Gastrocnemius medialis (tissue), 4 donors: ENCODE measurements around the gene CXCL8. TPM values are rescaled to one million over a fixed set of nuclear protein-coding genes. Genes with fewer than 3 reads are reported as not detected.

ENCODE experiments used
- ATAC-seq, 2 donors: fragments of 150-250 bp; one replicate each; pipeline ENCODE4 v1.9.1; 2016
- DNase-seq, 2 donors: peaks; one replicate each; pipeline ENCODE4 v3.0.0-alpha.2; 2019
- H3K27ac ChIP-seq, 4 donors: fragments of 200-600 bp; sonication (generic); 1 replicate in 1 of 4; 2 replicates in 3 of 4; pipeline ENCODE4 v1.5.1; 2016 to 2018; ENCODE audit warnings: mild to moderate bottlenecking in 2 of 4, moderate library complexity in 1 of 4
- H3K27me3 ChIP-seq, 3 donors: fragments of 200-600 bp; sonication (generic) in 2 of 3; 1 replicate in 1 of 3; 2 replicates in 2 of 3; pipeline versions ENCODE4 v1.5.1 to v1.6.0; 2016 to 2019; ENCODE audit warnings: mild to moderate bottlenecking in 1 of 3, moderate library complexity in 1 of 3
- H3K36me3 ChIP-seq, 2 donors: fragments of 200-600 bp; sonication (generic) in 1 of 2; one replicate each; pipeline ENCODE4 v1.5.1; 2017 to 2018
- H3K4me1 ChIP-seq, 2 donors: fragments of 200-600 bp; sonication (generic) in 1 of 2; one replicate each; pipeline ENCODE4 v1.5.1; 2016 to 2017; ENCODE audit warnings: mild to moderate bottlenecking in 2 of 2
- H3K4me3 ChIP-seq, 4 donors: fragments of 200-600 bp; sonication (generic) in 3 of 4; 1 replicate in 1 of 4; 2 replicates in 3 of 4; pipeline ENCODE4 v1.5.1; 2016 to 2019; ENCODE audit warnings: mild to moderate bottlenecking in 2 of 4
- H3K9me3 ChIP-seq, 3 donors: fragments of 200-600 bp; sonication (generic) in 2 of 3; 1 replicate in 1 of 3; 2 replicates in 2 of 3; pipeline ENCODE4 v1.5.1; 2016 to 2019
- CTCF ChIP-seq, 5 experiments: fragments of 450-650 bp in 3 of 5; fragments of 200-600 bp in 2 of 5; sonication (generic) in 2 of 5; IDR thresholded peaks in 4 of 5; conservative IDR thresholded peaks in 1 of 5; 1 replicate in 4 of 5; 2 replicates in 1 of 5; pipeline ENCODE4 v1.5.1; 2016 to 2019; ENCODE audit warnings: antibody characterized with exemption in 5 of 5, mild to moderate bottlenecking in 3 of 5, moderate library complexity in 3 of 5
- POLR2A ChIP-seq, 2 donors: fragments of 450-650 bp; IDR thresholded peaks; one replicate each; pipeline ENCODE4 v1.6.1; 2017; ENCODE audit warnings: antibody characterized with exemption in 2 of 2, mild to moderate bottlenecking in 2 of 2, moderate library complexity in 2 of 2
- in situ Hi-C, 4 donors: fragments of 200-750 bp; cut with MboI; loops; one replicate each; pipeline versions ENCODE4 v1.15.0 to v1.8.0; 2017; ENCODE audit warnings: low sequenced_read_pairs in 4 of 4
- intact Hi-C: fragments of 100-400 bp; cut with DNase I; formaldehyde crosslinking; loops from one replicate; pipeline ENCODE4 v1.15.1; 2023; ENCODE audit warnings: low total_unique reads
- total RNA-seq, 4 donors: library from RNA; depleted of rRNA; stranded (reverse); fragments of >200 nt; gene quantifications; one replicate each; pipeline versions ENCODE4 v1.1.0 to v1.2.3, GENCODE V29; 2016

CXCL8 gene
- total RNA-seq, 4 donors from 2014 or later = 0.22 to 1.9 (median 1.3) TPM

GRCh38 chr4:73742490-73743160 lies 2.3 kb downstream of the CXCL8 start:
- DNase-seq (no peak), ATAC-seq (no peak)
- H3K4me3 ChIP-seq = no peak overlapping the region
- H3K36me3 ChIP-seq = no peaks in the 10 kb centered on the region
- no peaks in the 10 kb centered on the region for H3K27me3 ChIP-seq
- in situ Hi-C loops (no loop called here), intact Hi-C loops (no loop called here)
- H3K9me3 ChIP-seq = no peaks in the 10 kb centered on the region
- H3K27ac ChIP-seq = no peak overlapping the region
- peaks cover 5 to 8% of the 10 kb centered on the region in 2 donors for H3K4me1 ChIP-seq
- TF ChIP-seq CTCF (IDR thresholded peaks at IDR 0.05 in 4 of 5, conservative IDR thresholded peaks at IDR 0.05 in 1 of 5) (no peak), POLR2A (IDR thresholded peaks at IDR 0.05) (no peak)

- peaks cover 5 to 8% of the 10 kb centered on the region in 2 donors for H3K4me1 ChIP-seq
- H3K9me3 ChIP-seq = no peaks in the 10 kb centered on the region
- no peak overlapping the region for H3K27ac ChIP-seq
- TF ChIP-seq CTCF (IDR thresholded peaks at IDR 0.05 in 4 of 5, conservative IDR thresholded peaks at IDR 0.05 in 1 of 5) = no peak
- TF ChIP-seq POLR2A (IDR thresholded peaks at IDR 0.05) = no peak
- H3K36me3 ChIP-seq = no peaks in the 10 kb centered on the region
- no peak for DNase-seq
- ATAC-seq = no peak
- no peak overlapping the region for H3K4me3 ChIP-seq
- H3K27me3 ChIP-seq = no peaks in the 10 kb centered on the region
- intact Hi-C loops = no loop called here
- in situ Hi-C loops = no loop called here
These were observed 2.9 kb downstream of the CXCL8 start for GRCh38 chr4:73743281-73743680.

- in situ Hi-C loops = no loop called here
- Histone ChIP-seq H3K27ac (no peak overlapping the region), H3K36me3 (no peaks in the 10 kb centered on the region), H3K4me1 (peaks cover 5 to 8% of the 10 kb centered on the region in 2 donors), H3K4me3 (no peak overlapping the region), H3K9me3 (no peaks in the 10 kb centered on the region), H3K27me3 (no peaks in the 10 kb centered on the region)
- TF ChIP-seq CTCF (IDR thresholded peaks at IDR 0.05 in 4 of 5, conservative IDR thresholded peaks at IDR 0.05 in 1 of 5) (no peak), POLR2A (IDR thresholded peaks at IDR 0.05) (no peak)
- intact Hi-C loops = no loop called here
- ATAC-seq (no peak), DNase-seq (no peak)
These were observed 3.4 kb downstream of the CXCL8 start for GRCh38 chr4:73743795-73744194.

- TF ChIP-seq POLR2A (IDR thresholded peaks at IDR 0.05) (no peak), CTCF (IDR thresholded peaks at IDR 0.05 in 4 of 5, conservative IDR thresholded peaks at IDR 0.05 in 1 of 5) (no peak)
- no peak overlapping the region for H3K27ac ChIP-seq
- no peak overlapping the region for H3K4me3 ChIP-seq
- ATAC-seq (no peak), DNase-seq (no peak)
- in situ Hi-C loops = no loop called here
- no peaks in the 10 kb centered on the region for H3K27me3 ChIP-seq
- no peaks in the 10 kb centered on the region for H3K36me3 ChIP-seq
- H3K4me1 ChIP-seq = peaks cover 5 to 8% of the 10 kb centered on the region in 2 donors
- no peaks in the 10 kb centered on the region for H3K9me3 ChIP-seq
- intact Hi-C loops = no loop called here
These were observed 3.8 kb downstream of the CXCL8 start for GRCh38 chr4:73744203-73744602.

GRCh38 chr4:73750730-73751129 lies 10.4 kb downstream of the CXCL8 start:
- intact Hi-C loops (no loop called here), in situ Hi-C loops (no loop called here)
- H3K27me3 ChIP-seq = no peaks in the 10 kb centered on the region
- no peak for DNase-seq
- no peak overlapping the region for H3K4me3 ChIP-seq
- no peaks in the 10 kb centered on the region for H3K4me1 ChIP-seq
- no peak overlapping the region for H3K27ac ChIP-seq
- ATAC-seq = no peak
- no peaks in the 10 kb centered on the region for H3K36me3 ChIP-seq
- no peaks in the 10 kb centered on the region for H3K9me3 ChIP-seq
- no peak for TF ChIP-seq POLR2A (IDR thresholded peaks at IDR 0.05)
- TF ChIP-seq CTCF (IDR thresholded peaks at IDR 0.05 in 4 of 5, conservative IDR thresholded peaks at IDR 0.05 in 1 of 5) = no peak
